ENCODE data around the gene KRTAP1-5.
"Not testable (repeated sequence)": the region's sequence is repeated elsewhere in the genome, so short reads cannot be mapped to it uniquely, and the experiment has no call there.

Gene KRTAP1-5

DNA sequence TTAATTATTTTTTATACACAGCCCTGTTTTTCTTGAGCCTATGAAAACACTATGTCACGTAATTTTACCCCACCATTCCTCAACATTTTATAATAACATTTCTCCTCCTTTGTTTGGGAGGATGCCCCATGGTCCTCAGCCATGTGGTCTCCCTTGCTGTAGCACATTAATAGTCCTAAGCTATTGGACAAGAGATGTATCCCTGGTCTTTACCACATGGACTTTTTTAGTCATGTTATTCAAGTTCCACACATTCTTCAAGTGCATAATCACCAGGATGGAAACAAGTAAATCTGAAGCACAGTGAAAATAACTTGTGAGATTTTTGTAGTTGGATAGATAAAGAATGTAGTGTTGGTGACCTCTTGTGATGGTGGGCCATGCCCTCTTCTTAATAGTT is 35.0 kb upstream of the KRTAP1-5 start:
- Histone ChIP-seq H3K27me3 (ENCODE audit: low read depth, low read length) (no peaks in the 10 kb centered on the region), H3K9me3 (ENCODE audit: control insufficient read depth in 1 of 2, low read length in 2 of 2) (peaks cover 0 to 5% of the 10 kb centered on the region in 2 donors), H3K4me1 (ENCODE audit: control insufficient read depth in 1 of 2, insufficient read depth in 2 of 2, low read length in 2 of 2) (no peaks in the 10 kb centered on the region), H3K27ac (ENCODE audit: low read length) (no peak overlapping the region), H3K36me3 (ENCODE audit: control insufficient read depth in 1 of 2, insufficient read depth in 2 of 2, low read length in 2 of 2) (peaks cover 0 to 4% of the 10 kb centered on the region in 2 donors), H3K4me3 (ENCODE audit: low read depth in 1 of 2, low read length in 2 of 2) (no peak overlapping the region)

- no peaks in the 10 kb centered on the region for H3K27me3 ChIP-seq (ENCODE audit: low read depth, low read length)
- peaks cover 0 to 5% of the 10 kb centered on the region in 2 donors for H3K9me3 ChIP-seq (ENCODE audit: control insufficient read depth in 1 of 2, low read length in 2 of 2)
- no peak within 1 kb of the TSS for H3K4me3 ChIP-seq (ENCODE audit: low read depth in 1 of 2, low read length in 2 of 2)
- H3K36me3 ChIP-seq (ENCODE audit: control insufficient read depth in 1 of 2, insufficient read depth in 2 of 2, low read length in 2 of 2), result peaks cover 0 to 4% of the 10 kb centered on the region in 2 donors
- H3K4me1 ChIP-seq (ENCODE audit: control insufficient read depth in 1 of 2, insufficient read depth in 2 of 2, low read length in 2 of 2), result no peaks in the 10 kb centered on the region
- no peak within 1 kb of the TSS for H3K27ac ChIP-seq (ENCODE audit: low read length)
Observed at GRCh38 chr17:41060052-41060604, 33.1 kb upstream of the KRTAP1-5 start, which contains the start of gene KRTAP2-3. Gene KRTAP2-3, minus strand, starts transcription at chr17:41060114. Its CDS starts 64 bp downstream, at chr17:41060050.

GRCh38 chr17:41059276-41060051 is 32.5 kb upstream of the KRTAP1-5 start:
- not testable (repeated sequence) for H3K27ac ChIP-seq (ENCODE audit: low read length); H3K4me3 ChIP-seq (ENCODE audit: low read depth in 1 of 2, low read length in 2 of 2); H3K9me3 ChIP-seq (ENCODE audit: control insufficient read depth in 1 of 2, low read length in 2 of 2); H3K4me1 ChIP-seq (ENCODE audit: control insufficient read depth in 1 of 2, insufficient read depth in 2 of 2, low read length in 2 of 2); H3K27me3 ChIP-seq (ENCODE audit: low read depth, low read length); H3K36me3 ChIP-seq (ENCODE audit: control insufficient read depth in 1 of 2, insufficient read depth in 2 of 2, low read length in 2 of 2)

DNA sequence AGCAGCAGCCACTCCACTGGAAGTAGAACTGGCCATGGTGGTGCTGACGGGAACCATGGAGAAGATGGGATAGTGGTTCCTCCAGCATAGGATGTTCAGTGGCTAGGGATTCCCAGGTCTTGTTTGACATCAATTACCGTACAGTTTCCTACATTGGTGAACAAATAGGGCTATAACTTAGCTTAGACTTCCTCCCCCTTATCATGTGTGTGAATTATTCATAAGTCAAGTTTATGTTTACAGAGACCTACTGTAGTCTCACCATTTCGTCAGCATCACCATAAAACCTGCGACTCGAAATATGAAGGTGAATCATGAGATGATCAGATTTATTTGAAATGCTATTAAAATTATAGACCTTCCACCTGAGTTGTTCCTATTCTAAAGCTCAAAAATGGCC is 31.7 kb upstream of the KRTAP1-5 start:
- Histone ChIP-seq H3K4me1 (ENCODE audit: control insufficient read depth in 1 of 2, insufficient read depth in 2 of 2, low read length in 2 of 2) (no peaks in the 10 kb centered on the region), H3K27ac (ENCODE audit: low read length) (no peak overlapping the region), H3K4me3 (ENCODE audit: low read depth in 1 of 2, low read length in 2 of 2) (no peak overlapping the region), H3K9me3 (ENCODE audit: control insufficient read depth in 1 of 2, low read length in 2 of 2) (peaks cover 0 to 5% of the 10 kb centered on the region in 2 donors), H3K27me3 (ENCODE audit: low read depth, low read length) (no peaks in the 10 kb centered on the region), H3K36me3 (ENCODE audit: control insufficient read depth in 1 of 2, insufficient read depth in 2 of 2, low read length in 2 of 2) (peaks cover 0 to 4% of the 10 kb centered on the region in 2 donors)

DNA sequence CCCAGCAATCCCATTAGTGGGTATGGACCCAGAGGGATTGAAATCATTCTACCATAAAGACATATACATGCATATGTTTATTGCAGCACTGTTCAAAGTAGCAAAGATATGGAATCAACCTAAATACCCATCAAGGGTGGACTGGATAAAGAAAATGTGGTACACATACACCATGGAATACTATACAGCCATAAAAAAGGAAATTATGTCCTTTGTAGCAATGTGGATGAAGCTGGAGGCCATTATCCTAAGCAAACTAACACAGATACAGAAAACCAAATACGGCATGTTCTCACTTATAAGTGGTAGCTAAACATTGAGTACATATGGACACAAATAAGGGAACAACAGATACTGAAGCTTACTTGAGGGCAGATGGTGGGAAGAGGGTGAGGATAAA is 30.5 kb upstream of the KRTAP1-5 start:
- Histone ChIP-seq H3K27ac (ENCODE audit: low read length) (no peak overlapping the region), H3K4me1 (ENCODE audit: control insufficient read depth in 1 of 2, insufficient read depth in 2 of 2, low read length in 2 of 2) (no peaks in the 10 kb centered on the region), H3K4me3 (ENCODE audit: low read depth in 1 of 2, low read length in 2 of 2) (no peak overlapping the region), H3K9me3 (ENCODE audit: control insufficient read depth in 1 of 2, low read length in 2 of 2) (peaks cover 0 to 5% of the 10 kb centered on the region in 2 donors), H3K27me3 (ENCODE audit: low read depth, low read length) (no peaks in the 10 kb centered on the region), H3K36me3 (ENCODE audit: control insufficient read depth in 1 of 2, insufficient read depth in 2 of 2, low read length in 2 of 2) (peaks cover 0 to 4% of the 10 kb centered on the region in 2 donors)

GRCh38 chr17:41055130-41055529 is 28.1 kb upstream of the KRTAP1-5 start, which contains the start of gene KRTAP2-2:
Gene KRTAP2-2, minus strand, starts transcription at chr17:41055230. Its CDS starts 19 bp downstream, at chr17:41055211.
- not testable (repeated sequence) for H3K27ac ChIP-seq (ENCODE audit: low read length); H3K27me3 ChIP-seq (ENCODE audit: low read depth, low read length); H3K9me3 ChIP-seq (ENCODE audit: control insufficient read depth in 1 of 2, low read length in 2 of 2); H3K4me1 ChIP-seq (ENCODE audit: control insufficient read depth in 1 of 2, insufficient read depth in 2 of 2, low read length in 2 of 2); H3K4me3 ChIP-seq (ENCODE audit: low read depth in 1 of 2, low read length in 2 of 2); H3K36me3 ChIP-seq (ENCODE audit: control insufficient read depth in 1 of 2, insufficient read depth in 2 of 2, low read length in 2 of 2)

DNA sequence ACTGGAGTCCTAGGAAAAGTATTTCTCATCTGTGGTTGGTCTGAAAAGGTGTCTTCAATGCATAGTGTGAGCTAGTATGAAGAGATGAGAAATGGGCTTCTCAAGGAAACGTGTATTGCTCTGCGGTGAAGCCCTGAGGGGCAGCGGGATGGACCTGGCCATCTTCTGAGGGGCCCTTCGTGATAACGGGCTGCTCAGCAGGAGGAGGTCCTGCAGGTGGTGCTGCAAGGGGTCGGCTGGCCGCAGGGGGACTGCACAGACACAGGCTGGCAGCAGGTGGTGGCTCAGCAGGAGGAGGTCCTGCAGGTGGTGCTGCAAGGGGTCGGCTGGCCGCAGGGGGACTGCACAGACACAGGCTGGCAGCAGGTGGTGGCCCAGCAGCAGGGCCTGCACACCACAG is 27.5 kb upstream of the KRTAP1-5 start:
- H3K4me3 ChIP-seq (ENCODE audit: low read depth in 1 of 2, low read length in 2 of 2); H3K36me3 ChIP-seq (ENCODE audit: control insufficient read depth in 1 of 2, insufficient read depth in 2 of 2, low read length in 2 of 2); H3K27ac ChIP-seq (ENCODE audit: low read length); H3K27me3 ChIP-seq (ENCODE audit: low read depth, low read length); H3K4me1 ChIP-seq (ENCODE audit: control insufficient read depth in 1 of 2, insufficient read depth in 2 of 2, low read length in 2 of 2); H3K9me3 ChIP-seq (ENCODE audit: control insufficient read depth in 1 of 2, low read length in 2 of 2): not testable (repeated sequence)

DNA sequence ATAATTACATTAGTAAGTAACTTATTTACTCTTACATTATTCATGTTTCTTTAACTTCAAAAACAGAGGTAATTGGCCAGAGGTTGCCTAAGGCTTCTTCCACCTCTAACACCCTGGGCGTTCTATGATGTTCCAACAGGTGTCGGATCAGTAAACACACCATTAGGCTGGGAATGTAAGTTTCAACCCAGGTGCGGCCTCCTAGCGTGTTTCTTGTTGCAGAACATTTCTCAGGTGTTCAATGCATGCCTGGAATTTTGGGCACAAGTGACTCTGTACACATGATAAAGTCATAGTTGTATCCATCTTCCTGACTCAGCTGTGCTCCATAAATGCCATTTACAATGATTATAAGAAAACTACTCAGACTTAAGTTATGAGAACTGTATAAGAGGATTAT is 27.0 kb upstream of the KRTAP1-5 start:
- Histone ChIP-seq H3K4me3 (ENCODE audit: low read depth in 1 of 2, low read length in 2 of 2) (no peak overlapping the region), H3K4me1 (ENCODE audit: control insufficient read depth in 1 of 2, insufficient read depth in 2 of 2, low read length in 2 of 2) (no peaks in the 10 kb centered on the region), H3K9me3 (ENCODE audit: control insufficient read depth in 1 of 2, low read length in 2 of 2) (peaks cover 0 to 5% of the 10 kb centered on the region in 2 donors), H3K27ac (ENCODE audit: low read length) (no peak overlapping the region), H3K27me3 (ENCODE audit: low read depth, low read length) (no peaks in the 10 kb centered on the region), H3K36me3 (ENCODE audit: control insufficient read depth in 1 of 2, insufficient read depth in 2 of 2, low read length in 2 of 2) (no peaks in the 10 kb centered on the region)

- H3K4me1 ChIP-seq (ENCODE audit: control insufficient read depth in 1 of 2, insufficient read depth in 2 of 2, low read length in 2 of 2), result no peaks in the 10 kb centered on the region
- no peak overlapping the region for H3K4me3 ChIP-seq (ENCODE audit: low read depth in 1 of 2, low read length in 2 of 2)
- no peaks in the 10 kb centered on the region for H3K36me3 ChIP-seq (ENCODE audit: control insufficient read depth in 1 of 2, insufficient read depth in 2 of 2, low read length in 2 of 2)
- H3K27me3 ChIP-seq (ENCODE audit: low read depth, low read length), result no peaks in the 10 kb centered on the region
- no peak overlapping the region for H3K27ac ChIP-seq (ENCODE audit: low read length)
- peaks cover 0 to 3% of the 10 kb centered on the region in 2 donors for H3K9me3 ChIP-seq (ENCODE audit: control insufficient read depth in 1 of 2, low read length in 2 of 2)
Observed at GRCh38 chr17:41052566-41052965, 25.6 kb upstream of the KRTAP1-5 start.

DNA sequence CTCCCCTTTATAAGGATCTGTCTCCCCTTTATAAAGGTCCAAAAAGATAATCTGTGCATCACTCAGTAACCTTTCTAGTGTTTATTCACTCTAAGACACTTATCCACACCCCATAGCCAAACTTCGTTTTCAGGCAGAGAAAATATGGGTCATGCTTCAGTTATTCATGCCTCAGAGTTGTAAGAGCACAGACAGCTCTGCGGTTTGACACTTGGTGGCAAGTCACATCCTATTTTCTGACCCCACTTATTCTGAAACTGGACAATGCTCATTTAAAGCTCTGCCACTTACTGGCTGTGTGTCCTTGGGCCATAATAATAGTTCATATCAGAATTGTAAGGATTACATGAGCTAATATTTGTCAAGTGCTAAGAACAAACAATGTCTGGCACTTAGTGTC is 22.1 kb upstream of the KRTAP1-5 start:
- no peaks in the 10 kb centered on the region for H3K36me3 ChIP-seq (ENCODE audit: control insufficient read depth in 1 of 2, insufficient read depth in 2 of 2, low read length in 2 of 2)
- no peak overlapping the region for H3K27ac ChIP-seq (ENCODE audit: low read length)
- H3K4me1 ChIP-seq (ENCODE audit: control insufficient read depth in 1 of 2, insufficient read depth in 2 of 2, low read length in 2 of 2), result no peaks in the 10 kb centered on the region
- no peaks in the 10 kb centered on the region for H3K27me3 ChIP-seq (ENCODE audit: low read depth, low read length)
- H3K4me3 ChIP-seq (ENCODE audit: low read depth in 1 of 2, low read length in 2 of 2), result no peak overlapping the region
- H3K9me3 ChIP-seq (ENCODE audit: control insufficient read depth in 1 of 2, low read length in 2 of 2), result no peaks in the 10 kb centered on the region

GRCh38 chr17:41048441-41048840 is 21.4 kb upstream of the KRTAP1-5 start:
- no peaks in the 10 kb centered on the region for H3K36me3 ChIP-seq (ENCODE audit: control insufficient read depth in 1 of 2, insufficient read depth in 2 of 2, low read length in 2 of 2)
- H3K27ac ChIP-seq (ENCODE audit: low read length), result no peak overlapping the region
- peaks cover 0 to 4% of the 10 kb centered on the region in 2 donors for H3K9me3 ChIP-seq (ENCODE audit: control insufficient read depth in 1 of 2, low read length in 2 of 2)
- no peaks in the 10 kb centered on the region for H3K27me3 ChIP-seq (ENCODE audit: low read depth, low read length)
- H3K4me1 ChIP-seq (ENCODE audit: control insufficient read depth in 1 of 2, insufficient read depth in 2 of 2, low read length in 2 of 2), result no peaks in the 10 kb centered on the region
- no peak overlapping the region for H3K4me3 ChIP-seq (ENCODE audit: low read depth in 1 of 2, low read length in 2 of 2)

Measured in muscle layer of duodenum (tissue), 2 donors.